Esophagus (tissue), 2 donors: Measurements from ENCODE around the gene SNW1. TPM values are rescaled to one million over a fixed set of nuclear protein-coding genes. Genes with fewer than 3 reads are reported as not detected.
"Not testable (repeated sequence)": the region's sequence is repeated elsewhere in the genome, so short reads cannot be mapped to it uniquely, and the experiment has no call there.

Experiments
- H3K27ac ChIP-seq, 2 donors: one replicate each; pipeline ENCODE4 v1.5.1; 2013; ENCODE audit warnings: low read depth in 2 of 2, mild to moderate bottlenecking in 2 of 2, inconsistent platforms in 1 of 2, low read length in 1 of 2, moderate library complexity in 1 of 2
- H3K27me3 ChIP-seq, 2 donors: one replicate each; pipeline ENCODE4 v1.6.1; 2013; ENCODE audit warnings: low read length in 2 of 2, control low read depth in 1 of 2, mild to moderate bottlenecking in 1 of 2; ENCODE audit not compliant: insufficient read depth in 2 of 2, control insufficient read depth in 1 of 2
- H3K36me3 ChIP-seq, 2 donors: one replicate each; pipeline ENCODE4 v1.6.1; 2013; ENCODE audit warnings: low read length in 1 of 2; ENCODE audit not compliant: control insufficient read depth in 2 of 2, insufficient read depth in 2 of 2
- H3K4me1 ChIP-seq, 2 donors: one replicate each; pipeline ENCODE4 v1.6.1; 2013; ENCODE audit warnings: low read length in 1 of 2; ENCODE audit not compliant: control insufficient read depth in 2 of 2, insufficient read depth in 2 of 2
- H3K4me3 ChIP-seq, 2 donors: one replicate each; pipeline ENCODE4 v1.5.1; 2013; ENCODE audit warnings: low read length in 2 of 2, mild to moderate bottlenecking in 2 of 2, low read depth in 1 of 2, moderate library complexity in 1 of 2
- H3K9me3 ChIP-seq, 2 donors: one replicate each; pipeline ENCODE4 v1.6.1; 2013; ENCODE audit warnings: mild to moderate bottlenecking in 2 of 2, low read depth in 1 of 2, low read length in 1 of 2, moderate library complexity in 1 of 2; ENCODE audit not compliant: control insufficient read depth in 2 of 2, insufficient read depth in 1 of 2
- WGBS, 2 donors: extraction: QIAGEN DNeasy Blood & Tissue Kit; methylation state at CpG; one replicate each; pipeline ENCODE4 v1.1.7; 2013; 5-methylcytosine and 5-hydroxymethylcytosine counted together
- polyA plus RNA-seq, 2 donors: library from polyadenylated mRNA; stranded (reverse); fragments of 200-250 nt; gene quantifications; one replicate each; pipeline ENCODE4 v1.2.3, GENCODE V29; 2013
- donor health status: healthy with polysubstance abuse.
- donor health status: Bipolar disorder and iron deficiency.

Gene SNW1
- polyA plus RNA-seq, 2 donors: 20.0 to 32.7 TPM

- H3K9me3 ChIP-seq, H3K4me1 ChIP-seq, H3K27ac ChIP-seq, H3K4me3 ChIP-seq, H3K27me3 ChIP-seq, H3K36me3 ChIP-seq: not testable (repeated sequence)
- WGBS, 2 donors: 87 to 92% methylated on average over 3 of the region's 3 CpGs
These were observed 32.3 kb upstream of the SNW1 start for GRCh38 chr14:77793255-77793654.

GRCh38 chr14:77791225-77791600, 30.3 kb upstream of the SNW1 start:
- Histone ChIP-seq H3K27me3 (no peaks in the 10 kb centered on the region), H3K27ac (no peak overlapping the region), H3K9me3 (no peaks in the 10 kb centered on the region), H3K36me3 (no peaks in the 10 kb centered on the region), H3K4me1 (no peaks in the 10 kb centered on the region), H3K4me3 (no peak overlapping the region)
- WGBS, 2 donors: 33 to 56% methylated on average over 1 of the region's 1 CpG

GRCh38 chr14:77790566-77791224, 29.7 kb upstream of the SNW1 start:
- WGBS, 2 donors: 68 to 74% methylated on average over 6 of the region's 6 CpGs
- H3K9me3 ChIP-seq: no peaks in the 10 kb centered on the region
- no peak overlapping the region for H3K27ac ChIP-seq
- no peaks in the 10 kb centered on the region for H3K27me3 ChIP-seq
- no peaks in the 10 kb centered on the region for H3K36me3 ChIP-seq
- H3K4me3 ChIP-seq: no peak overlapping the region
- H3K4me1 ChIP-seq: no peaks in the 10 kb centered on the region

GRCh38 chr14:77786148-77786547, 25.2 kb upstream of the SNW1 start:
- no peaks in the 10 kb centered on the region for H3K36me3 ChIP-seq
- no peaks in the 10 kb centered on the region for H3K4me1 ChIP-seq
- no peaks in the 10 kb centered on the region for H3K27me3 ChIP-seq
- no peak overlapping the region for H3K4me3 ChIP-seq
- 40 to 47% methylated on average over 4 of the region's 4 CpGs for WGBS, 2 donors
- no peaks in the 10 kb centered on the region for H3K9me3 ChIP-seq
- H3K27ac ChIP-seq: no peak overlapping the region

GRCh38 chr14:77782202-77782601, 21.2 kb upstream of the SNW1 start:
- Histone ChIP-seq H3K27me3 (no peaks in the 10 kb centered on the region), H3K27ac (no peak overlapping the region), H3K36me3 (no peaks in the 10 kb centered on the region), H3K4me1 (no peaks in the 10 kb centered on the region), H3K4me3 (no peak overlapping the region), H3K9me3 (no peaks in the 10 kb centered on the region)

- H3K27ac ChIP-seq, H3K36me3 ChIP-seq, H3K27me3 ChIP-seq, H3K4me3 ChIP-seq, H3K9me3 ChIP-seq, H3K4me1 ChIP-seq: not testable (repeated sequence)
- WGBS, 2 donors: 78 to 80% methylated on average over 4 of the region's 4 CpGs
These were observed 13.0 kb upstream of the SNW1 start for GRCh38 chr14:77773966-77774365.

- H3K9me3 ChIP-seq, H3K27ac ChIP-seq, H3K36me3 ChIP-seq, H3K4me1 ChIP-seq, H3K27me3 ChIP-seq, H3K4me3 ChIP-seq: not testable (repeated sequence)
- 39 to 59% methylated on average over 2 of the region's 2 CpGs for WGBS, 2 donors
These were observed 7.6 kb upstream of the SNW1 start for GRCh38 chr14:77768442-77769069.

- Histone ChIP-seq H3K36me3 (peaks cover 0 to 2% of the 10 kb centered on the region in 2 donors), H3K27ac (no peak overlapping the region), H3K27me3 (no peaks in the 10 kb centered on the region), H3K4me3 (no peak overlapping the region), H3K4me1 (peaks cover 0 to 5% of the 10 kb centered on the region in 2 donors), H3K9me3 (no peaks in the 10 kb centered on the region)
- WGBS, 2 donors: 85% methylated on average over 3 of the region's 3 CpGs
These were observed 3.0 kb upstream of the SNW1 start for GRCh38 chr14:77763978-77764377.

- Histone ChIP-seq H3K4me3 (no peak overlapping the region), H3K4me1 (peaks cover 0 to 5% of the 10 kb centered on the region in 2 donors), H3K27me3 (no peaks in the 10 kb centered on the region), H3K27ac (no peak overlapping the region), H3K9me3 (no peaks in the 10 kb centered on the region), H3K36me3 (peaks cover 2% of the 10 kb centered on the region in 2 donors)
- 64 to 65% methylated on average over 1 of the region's 1 CpG for WGBS, 2 donors
These were observed 2.4 kb upstream of the SNW1 start for GRCh38 chr14:77763316-77763715.
